K562 (cell line): Measurements from ENCODE around the gene HNRNPDL. TPM values are rescaled to one million over a fixed set of nuclear protein-coding genes. Genes with fewer than 3 reads are reported as not detected.

Source experiments
- ATAC-seq: fragments of 200-7000 bp; cut with Tn5 transposase; 3 replicates; pipeline ENCODE4 v1.9.1; 2020; ENCODE audit warnings: moderate library complexity
- BruUV-seq: library from RNA; stranded (reverse); fragments of 400-500 nt; replicated peaks from 2 replicates; lab custom pipeline; 2021; lab: Mats Ljungman, UMichigan
- CTCF ChIA-PET: fragments of 300-600 bp; formaldehyde crosslinking; extraction: SDS; loops from one replicate; lab custom pipeline; 2021; ENCODE audit warnings: low intra/inter-chr PET ratio; lab: Yijun Ruan, JAX
- POLR2A ChIA-PET: fragments of 300-600, 350-650 bp; sonication (Branson Sonifier 250); formaldehyde crosslinking; extraction: SDS; loops from one replicate; lab custom pipeline; 2021; ENCODE audit warnings: antibody characterized with exemption, inconsistent platforms; lab: Yijun Ruan, JAX
- DNase-seq, 4 experiments: peaks; one replicate each; pipeline versions ENCODE4 v3.0.0 to v3.0.0-alpha.2; 2011 to 2018; ENCODE audit warnings: low spot score in 3 of 4, mixed read lengths in 3 of 4; ENCODE audit errors: extremely low read depth in 1 of 4
- FAIRE-seq: peaks from 2 replicates; lab custom pipeline; 2011; peaks lifted over from hg19 to GRCh38; lab: Jason Lieb, UNC
- H2AFZ ChIP-seq: 2 replicates; pipeline ENCODE4 v1.6.0; 2011; ENCODE audit warnings: low read depth, low read length, control low read depth, inconsistent platforms
- H3K27ac ChIP-seq: fragments of 200-600 bp; 3 replicates; pipeline ENCODE4 v1.8.0; 2011; ENCODE audit warnings: low read depth, mild to moderate bottlenecking, control low read depth, inconsistent platforms, low read length, moderate library complexity, mixed read lengths; ENCODE audit errors: extremely low read depth
- H3K27me3 ChIP-seq, 2 experiments: fragments of 300-600 bp in 1 of 2; 2 replicates in 1 of 2; 3 replicates in 1 of 2; pipeline versions ENCODE4 v1.6.0 to v1.8.0; 2011; ENCODE audit warnings: inconsistent platforms in 2 of 2, low read length in 2 of 2, mild to moderate bottlenecking in 1 of 2, mixed read lengths in 1 of 2, moderate library complexity in 1 of 2; ENCODE audit not compliant: control insufficient read depth in 2 of 2, insufficient read depth in 2 of 2
- H3K36me3 ChIP-seq: fragments of 300-600 bp; 3 replicates; pipeline ENCODE4 v1.8.0; 2011; ENCODE audit warnings: mild to moderate bottlenecking, low read length, inconsistent platforms; ENCODE audit not compliant: control insufficient read depth, insufficient read depth
- H3K4me1 ChIP-seq, 2 experiments: fragments of 200-600 bp in 1 of 2; replicated peaks in 1 of 2; 2 replicates in 1 of 2; 3 replicates in 1 of 2; pipeline versions ENCODE4 v1.5.1 to v1.8.0; 2011; ENCODE audit warnings: inconsistent platforms in 2 of 2, low read length in 2 of 2, mild to moderate bottlenecking in 1 of 2, mixed read lengths in 1 of 2, moderate library complexity in 1 of 2; ENCODE audit not compliant: control insufficient read depth in 2 of 2, insufficient read depth in 2 of 2
- H3K4me2 ChIP-seq: 2 replicates; pipeline ENCODE4 v1.6.1; 2011; ENCODE audit warnings: low read length, control low read depth, inconsistent platforms, mixed read lengths; ENCODE audit not compliant: insufficient read depth
- H3K4me3 ChIP-seq: fragments of 200-600 bp; sonication (generic), shearing (Covaris generic); 2 replicates; pipeline ENCODE4 v1.5.1; 2016; ENCODE audit warnings: control low read depth, inconsistent platforms
- H3K79me2 ChIP-seq: fragments of 200-600 bp; 3 replicates; pipeline ENCODE4 v1.8.0; 2011; ENCODE audit warnings: low read length, inconsistent platforms; ENCODE audit not compliant: control insufficient read depth, insufficient read depth
- H3K9ac ChIP-seq, 2 experiments: 2 replicates each; pipeline versions ENCODE4 v1.6.0 to v1.6.1; 2011; ENCODE audit warnings: low read depth in 2 of 2, low read length in 2 of 2, control low read depth in 1 of 2, inconsistent platforms in 1 of 2, mild to moderate bottlenecking in 1 of 2, mixed read lengths in 1 of 2; ENCODE audit not compliant: insufficient read depth in 1 of 2
- H3K9me1 ChIP-seq: one replicate; pipeline ENCODE4 v1.6.0; 2011; ENCODE audit warnings: inconsistent platforms, mild to moderate bottlenecking, low read length, moderate library complexity; ENCODE audit not compliant: control insufficient read depth, insufficient read depth
- H3K9me3 ChIP-seq: replicated peaks from 2 replicates; pipeline ENCODE4 v1.5.1; 2011; ENCODE audit warnings: low read depth, low read length, inconsistent platforms; ENCODE audit not compliant: control insufficient read depth, insufficient read depth
- H4K20me1 ChIP-seq: replicated peaks from 2 replicates; pipeline ENCODE4 v1.6.1; 2011; ENCODE audit warnings: low read length, inconsistent platforms, mixed read lengths; ENCODE audit not compliant: control insufficient read depth, insufficient read depth
- C11orf30 ChIP-seq: fragments of 450-650 bp; IDR thresholded peaks from 2 replicates; pipeline ENCODE4 v1.6.1; 2016; ENCODE audit warnings: low read depth, mild to moderate bottlenecking
- EP400 ChIP-seq: fragments of 450-650 bp; IDR thresholded peaks from 2 replicates; pipeline ENCODE4 v1.6.1; 2017; ENCODE audit warnings: antibody characterized with exemption, mild to moderate bottlenecking, moderate library complexity
- KAT7 ChIP-seq: sonication (generic); formaldehyde crosslinking; IDR thresholded peaks from 2 replicates; pipeline ENCODE4 v1.8.0; 2022; ENCODE audit warnings: missing genetic modification reagents, mild to moderate bottlenecking, borderline replicate concordance
- KLF6 ChIP-seq: fragments of 250-450 bp; sonication (Bioruptor Pico); IDR thresholded peaks from 2 replicates; pipeline ENCODE4 v1.4.0; 2020; ENCODE audit warnings: mild to moderate bottlenecking, moderate library complexity, borderline replicate concordance
- MAFG ChIP-seq: fragments of 450-650 bp; conservative IDR thresholded peaks from 2 replicates; pipeline ENCODE4 v1.6.1; 2016; ENCODE audit warnings: missing genetic modification characterization, missing compliant biosample characterization
- NCOA6 ChIP-seq: fragments of 450-650 bp; IDR thresholded peaks from 2 replicates; pipeline ENCODE4 v1.6.1; 2017; ENCODE audit warnings: mild to moderate bottlenecking
- RB1 ChIP-seq: fragments of 450-650 bp; IDR thresholded peaks from 2 replicates; pipeline ENCODE4 v1.6.1; 2017; ENCODE audit warnings: low read depth, mild to moderate bottlenecking
- SREBF1 ChIP-seq: fragments of 150-350 bp; IDR thresholded peaks from 2 replicates; pipeline ENCODE4 v1.6.1; 2014; ENCODE audit warnings: antibody characterized with exemption, low read depth, low read length, borderline replicate concordance
- ZFP30 ChIP-seq: fragments of 250-450 bp; sonication (Bioruptor Pico); IDR thresholded peaks from 2 replicates; pipeline ENCODE4 v1.8.0; 2022; ENCODE audit warnings: moderate library complexity, mild to moderate bottlenecking, inconsistent platforms, borderline replicate concordance
- ZFX ChIP-seq: sonication (generic); formaldehyde crosslinking; IDR thresholded peaks from 2 replicates; pipeline ENCODE4 v1.8.0; 2022; ENCODE audit warnings: mild to moderate bottlenecking, missing genetic modification reagents, moderate library complexity
- ZNF121 ChIP-seq: sonication (generic); formaldehyde crosslinking; conservative IDR thresholded peaks from 2 replicates; pipeline ENCODE4 v1.8.0; 2022; ENCODE audit warnings: missing genetic modification reagents
- ZNF24 ChIP-seq: fragments of 450-650 bp; IDR thresholded peaks from 2 replicates; pipeline ENCODE4 v1.6.1; 2016
- WGBS: fragments of 100-300 bp; shearing (Covaris generic); methylation state at CpG from one replicate; pipeline ENCODE4 v1.1.6; 2016; ENCODE audit warnings: low coverage, mixed read lengths; ENCODE audit not compliant: insufficient coverage; ENCODE audit errors: missing lambda C conversion rate; 5-methylcytosine and 5-hydroxymethylcytosine counted together
- in situ Hi-C: fragments of 300-500 bp; cut with MboI; formaldehyde crosslinking; loops from 4 replicates; pipeline ENCODE4 v1.15.0; 2018; ENCODE audit warnings: inconsistent platforms, mixed read lengths
- intact Hi-C: fragments of 100-400 bp; cut with micrococcal nuclease; formaldehyde crosslinking; loops from 2 replicates; pipeline ENCODE4 v1.14.2; 2022
- polyA plus RNA-seq, 8 experiments: library from polyadenylated mRNA; depleted of rRNA in 4 of 8; stranded (reverse) in 5 of 8; unstranded in 3 of 8; fragments of >200 nt; fragmentation: Nextera tagmentation in 2 of 8; fragmentation: Illumina TruSeq in 1 of 8; extraction: Ambion mirVana in 2 of 8; extraction: Trizol in 1 of 8; gene quantifications; 2 replicates each; pipeline versions ENCODE4 v1.2.1 to v1.2.3, GENCODE V29; 2011 to 2014; ENCODE audit warnings: inconsistent platforms in 1 of 8, missing spikeins in 1 of 8
- total RNA-seq, 7 experiments: library from RNA; depleted of rRNA in 6 of 7; stranded (reverse); fragments of >200 nt in 6 of 7; fragmentation: Illumina TruSeq in 2 of 7; extraction: Trizol in 2 of 7; gene quantifications; 2 replicates each; pipeline versions ENCODE4 v1.2.1 to v1.2.3, GENCODE V29; 2011 to 2021; ENCODE audit warnings: low replicate concordance in 1 of 7
- TF ChIP-seq, protein P1 (sequence below), 2 experiments: fragments of 450-650 bp in 1 of 2; sonication (generic) in 1 of 2; formaldehyde crosslinking; conservative IDR thresholded peaks; 2 replicates each; pipeline versions ENCODE4 v1.4.0 to v1.8.1; 2020 to 2022; ENCODE audit warnings: mild to moderate bottlenecking in 1 of 2, missing genetic modification reagents in 1 of 2
- TF ChIP-seq, protein P2 (sequence below): fragments of 250-450 bp; sonication (Bioruptor Pico); IDR thresholded peaks from 2 replicates; pipeline ENCODE4 v1.8.0; 2021; ENCODE audit warnings: moderate library complexity, mild to moderate bottlenecking, inconsistent platforms
- TF ChIP-seq, protein P3 (sequence below): sonication (generic); formaldehyde crosslinking; IDR thresholded peaks from 2 replicates; pipeline ENCODE4 v1.8.0; 2022; ENCODE audit warnings: missing genetic modification reagents, mild to moderate bottlenecking, borderline replicate concordance

Gene HNRNPDL
- total and polyA plus RNA-seq, 9 of the 15 experiments (the other 6 are each of a cell fraction or from before 2014, with no cell fraction given), result 243 to 652 (median 351) TPM

DNA sequence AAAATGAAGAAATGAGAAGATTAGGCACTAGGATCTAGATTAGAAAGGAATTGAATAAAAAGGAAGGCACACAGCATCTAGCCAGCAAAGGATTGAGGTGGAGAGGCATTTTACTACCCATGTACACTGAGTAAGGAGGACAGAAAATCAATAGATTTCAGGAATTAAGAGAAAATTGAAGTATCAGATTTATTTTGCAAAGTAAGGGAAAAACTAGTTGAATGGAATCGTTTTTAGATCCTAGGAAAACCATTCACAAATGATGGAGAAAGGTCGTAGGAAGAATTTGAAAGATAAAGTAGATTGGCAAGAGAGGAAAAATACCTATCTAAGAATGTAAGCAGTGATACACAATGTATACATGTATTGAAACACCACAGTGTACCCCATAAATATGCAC is 31.4 kb upstream of the HNRNPDL start:
- Histone ChIP-seq H3K4me2 (no peak overlapping the region), H3K4me3 (no peak overlapping the region), H3K36me3 (peaks cover 68% of the 10 kb centered on the region), H3K79me2 (no peaks in the 10 kb centered on the region), H3K27ac (no peak overlapping the region), H3K27me3 (no peaks in the 10 kb centered on the region), H4K20me1 (no peaks in the 10 kb centered on the region), H3K9me3 (no peaks in the 10 kb centered on the region), H2AFZ (no peak overlapping the region), H3K9me1 (no peaks in the 10 kb centered on the region), H3K9ac (no peak overlapping the region), H3K4me1 (no peaks in the 10 kb centered on the region)
- BruUV-seq, result no TSS peak
- in situ Hi-C loops, result no loop called here
- ATAC-seq (no peak), FAIRE-seq (no peak), DNase-seq (no peak)
- ChIA-PET POLR2A (no interaction called here), CTCF (interaction anchor here (0.6 to 2.2 kb wide), 5 partner anchors 276 to 1179 kb away, joined by 3 to 27 read pairs (median 5); no protein-coding TSS in a partner anchor)
- 74% methylated on average over 2 of the region's 2 CpGs for WGBS
- intact Hi-C loops, result loop anchor here (1.0 to 10.0 kb wide), 3 partner anchors 141 to 278 kb away; no protein-coding TSS in a partner anchor
- TF ChIP-seq KAT7 (no peak), ZFP30 (CRISPR knock-in tag) (no peak), ZNF121 (CRISPR knock-in tag) (no peak), RB1 (no peak), C11orf30 (peak; percentile 67), ZNF24 (no peak), EP400 (no peak), MAFG (tag) (peak; percentile 45), KLF6 (CRISPR knock-in tag) (no peak), NCOA6 (no peak), SREBF1 (no peak), ZFX (CRISPR knock-in tag) (no peak)
- TF ChIP-seq, protein P1, sequence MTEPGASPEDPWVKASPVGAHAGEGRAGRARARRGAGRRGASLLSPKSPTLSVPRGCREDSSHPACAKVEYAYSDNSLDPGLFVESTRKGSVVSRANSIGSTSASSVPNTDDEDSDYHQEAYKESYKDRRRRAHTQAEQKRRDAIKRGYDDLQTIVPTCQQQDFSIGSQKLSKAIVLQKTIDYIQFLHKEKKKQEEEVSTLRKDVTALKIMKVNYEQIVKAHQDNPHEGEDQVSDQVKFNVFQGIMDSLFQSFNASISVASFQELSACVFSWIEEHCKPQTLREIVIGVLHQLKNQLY (CRISPR knock-in tag; conservative IDR thresholded peaks at IDR 0.05), result no peak
- TF ChIP-seq, protein P2, sequence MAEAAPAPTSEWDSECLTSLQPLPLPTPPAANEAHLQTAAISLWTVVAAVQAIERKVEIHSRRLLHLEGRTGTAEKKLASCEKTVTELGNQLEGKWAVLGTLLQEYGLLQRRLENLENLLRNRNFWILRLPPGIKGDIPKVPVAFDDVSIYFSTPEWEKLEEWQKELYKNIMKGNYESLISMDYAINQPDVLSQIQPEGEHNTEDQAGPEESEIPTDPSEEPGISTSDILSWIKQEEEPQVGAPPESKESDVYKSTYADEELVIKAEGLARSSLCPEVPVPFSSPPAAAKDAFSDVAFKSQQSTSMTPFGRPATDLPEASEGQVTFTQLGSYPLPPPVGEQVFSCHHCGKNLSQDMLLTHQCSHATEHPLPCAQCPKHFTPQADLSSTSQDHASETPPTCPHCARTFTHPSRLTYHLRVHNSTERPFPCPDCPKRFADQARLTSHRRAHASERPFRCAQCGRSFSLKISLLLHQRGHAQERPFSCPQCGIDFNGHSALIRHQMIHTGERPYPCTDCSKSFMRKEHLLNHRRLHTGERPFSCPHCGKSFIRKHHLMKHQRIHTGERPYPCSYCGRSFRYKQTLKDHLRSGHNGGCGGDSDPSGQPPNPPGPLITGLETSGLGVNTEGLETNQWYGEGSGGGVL, result no peak
- TF ChIP-seq, protein P3, sequence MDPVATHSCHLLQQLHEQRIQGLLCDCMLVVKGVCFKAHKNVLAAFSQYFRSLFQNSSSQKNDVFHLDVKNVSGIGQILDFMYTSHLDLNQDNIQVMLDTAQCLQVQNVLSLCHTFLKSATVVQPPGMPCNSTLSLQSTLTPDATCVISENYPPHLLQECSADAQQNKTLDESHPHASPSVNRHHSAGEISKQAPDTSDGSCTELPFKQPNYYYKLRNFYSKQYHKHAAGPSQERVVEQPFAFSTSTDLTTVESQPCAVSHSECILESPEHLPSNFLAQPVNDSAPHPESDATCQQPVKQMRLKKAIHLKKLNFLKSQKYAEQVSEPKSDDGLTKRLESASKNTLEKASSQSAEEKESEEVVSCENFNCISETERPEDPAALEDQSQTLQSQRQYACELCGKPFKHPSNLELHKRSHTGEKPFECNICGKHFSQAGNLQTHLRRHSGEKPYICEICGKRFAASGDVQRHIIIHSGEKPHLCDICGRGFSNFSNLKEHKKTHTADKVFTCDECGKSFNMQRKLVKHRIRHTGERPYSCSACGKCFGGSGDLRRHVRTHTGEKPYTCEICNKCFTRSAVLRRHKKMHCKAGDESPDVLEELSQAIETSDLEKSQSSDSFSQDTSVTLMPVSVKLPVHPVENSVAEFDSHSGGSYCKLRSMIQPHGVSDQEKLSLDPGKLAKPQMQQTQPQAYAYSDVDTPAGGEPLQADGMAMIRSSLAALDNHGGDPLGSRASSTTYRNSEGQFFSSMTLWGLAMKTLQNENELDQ (CRISPR knock-in tag), result no peak
